Measurements from ENCODE around the gene CAAP1. TPM values are rescaled to one million over a fixed set of nuclear protein-coding genes. Genes with fewer than 3 reads are reported as not detected.
"Not testable (repeated sequence)": the region's sequence is repeated elsewhere in the genome, so short reads cannot be mapped to it uniquely, and the experiment has no call there.

Gene CAAP1
- 23.6 TPM for total RNA-seq

- DNase-seq (ENCODE audit: low spot score in 2 of 2) (peak; percentile 85 to 86), FAIRE-seq (no peak)
These were observed at the start of gene CAAP1 for GRCh38 chr9:26892251-26893029. TSS of gene CAAP1 (minus strand) at chr9:26892802. CDS start at chr9:26892715, 87 bp downstream.

- FAIRE-seq (no peak), DNase-seq (ENCODE audit: low spot score in 2 of 2) (no peak)
These were observed 48.2 kb upstream of the CAAP1 start for GRCh38 chr9:26940779-26941178.

- no peak for FAIRE-seq
- no peak for DNase-seq (ENCODE audit: low spot score in 2 of 2)
These were observed 47.5 kb upstream of the CAAP1 start for GRCh38 chr9:26939955-26940711.

GRCh38 chr9:26937816-26938371 lies 45.3 kb upstream of the CAAP1 start:
- DNase-seq (ENCODE audit: low spot score in 2 of 2) (no peak), FAIRE-seq (no peak)

- FAIRE-seq, result no peak
- DNase-seq (ENCODE audit: low spot score in 2 of 2), result no peak
These were observed 43.2 kb upstream of the CAAP1 start for GRCh38 chr9:26935847-26936246.

GRCh38 chr9:26928902-26929495 lies 36.4 kb upstream of the CAAP1 start:
- FAIRE-seq (no peak), DNase-seq (ENCODE audit: low spot score in 2 of 2) (no peak)

GRCh38 chr9:26925609-26926008 lies 33.0 kb upstream of the CAAP1 start:
- no peak for FAIRE-seq
- no peak for DNase-seq (ENCODE audit: low spot score in 2 of 2)

- FAIRE-seq (no peak), DNase-seq (ENCODE audit: low spot score in 2 of 2) (no peak)
These were observed 27.1 kb upstream of the CAAP1 start for GRCh38 chr9:26919698-26920097.

GRCh38 chr9:26913138-26913668 lies 20.6 kb upstream of the CAAP1 start:
- DNase-seq (ENCODE audit: low spot score in 2 of 2), result no peak
- no peak for FAIRE-seq

- DNase-seq (ENCODE audit: low spot score in 2 of 2) (no peak), FAIRE-seq (peak; percentile 50)
These were observed 12.1 kb upstream of the CAAP1 start for GRCh38 chr9:26904671-26905070.

GRCh38 chr9:26904070-26904469 lies 11.5 kb upstream of the CAAP1 start:
- FAIRE-seq (no peak), DNase-seq (ENCODE audit: low spot score in 2 of 2) (no peak)

GRCh38 chr9:26893030-26893676 lies 551 bp upstream of the CAAP1 start:
- DNase-seq (ENCODE audit: low spot score in 2 of 2), result peak in 1 of 2 donors; percentile 8
- FAIRE-seq, result no peak

GRCh38 chr9:26891726-26892125 lies 876 bp downstream of the CAAP1 start:
- no peak for FAIRE-seq
- peak in 1 of 2 donors; percentile 14 for DNase-seq (ENCODE audit: low spot score in 2 of 2)

GRCh38 chr9:26888271-26888670 lies 4.3 kb downstream of the CAAP1 start:
- DNase-seq (ENCODE audit: low spot score in 2 of 2) (no peak), FAIRE-seq (no peak)

- no peak for FAIRE-seq
These were observed 10.4 kb downstream of the CAAP1 start for GRCh38 chr9:26882154-26882553.

GRCh38 chr9:26880262-26880661 lies 12.3 kb downstream of the CAAP1 start:
- FAIRE-seq (no peak), DNase-seq (ENCODE audit: low spot score in 2 of 2) (no peak)

More at GRCh38 chr9:26882154-26882553, 10.4 kb downstream of the CAAP1 start:
- DNase-seq (ENCODE audit: low spot score in 2 of 2), result no peak

GRCh38 chr9:26875155-26875554 lies 17.4 kb downstream of the CAAP1 start:
- FAIRE-seq; DNase-seq (ENCODE audit: low spot score in 2 of 2): not testable (repeated sequence)

- DNase-seq (ENCODE audit: low spot score in 2 of 2) (no peak), FAIRE-seq (no peak)
These were observed 22.3 kb downstream of the CAAP1 start for GRCh38 chr9:26870292-26870691.

- DNase-seq (ENCODE audit: low spot score in 2 of 2) (no peak), FAIRE-seq (no peak)
These were observed 29.5 kb downstream of the CAAP1 start for GRCh38 chr9:26863074-26863473.

GRCh38 chr9:26856413-26857032 lies 36.1 kb downstream of the CAAP1 start:
- DNase-seq (ENCODE audit: low spot score in 2 of 2) (peak in 1 of 2 donors; percentile 4), FAIRE-seq (peak; percentile 43)

Measured in frontal cortex (tissue), 4 donors.